Stimulated activated CD4-positive, alpha-beta T cell treated with anti-CD3 and anti-CD28 coated beads, Interleukin-2, amount 100 ng/mL, for 4 hours (primary cell): ENCODE data around the gene FRRS1L.

Experiments
- DNase-seq: peaks from one replicate; pipeline ENCODE4 v3.0.0-alpha.2; 2020; ENCODE audit warnings: low read depth

Gene FRRS1L

DNA sequence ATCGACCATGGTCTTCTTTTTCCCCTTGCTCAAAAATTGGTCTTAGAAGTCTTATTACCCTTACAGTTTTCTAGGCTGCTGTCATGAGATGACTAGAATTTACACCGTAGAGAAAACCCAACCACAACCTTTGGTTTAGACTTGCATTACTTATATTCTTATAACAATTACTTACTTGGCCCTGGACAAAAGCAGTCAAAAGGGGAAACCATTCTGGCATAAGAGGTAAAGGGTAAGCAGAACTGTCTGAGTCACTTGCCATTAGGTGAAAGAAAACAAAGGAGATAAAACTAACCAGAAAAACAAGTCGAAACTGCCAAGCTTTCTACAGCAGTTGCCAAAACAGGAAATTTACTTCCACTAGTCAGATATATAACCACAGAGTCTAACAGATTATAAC, 65.2 kb downstream of the FRRS1L start:
- DNase-seq, result no peak

DNA sequence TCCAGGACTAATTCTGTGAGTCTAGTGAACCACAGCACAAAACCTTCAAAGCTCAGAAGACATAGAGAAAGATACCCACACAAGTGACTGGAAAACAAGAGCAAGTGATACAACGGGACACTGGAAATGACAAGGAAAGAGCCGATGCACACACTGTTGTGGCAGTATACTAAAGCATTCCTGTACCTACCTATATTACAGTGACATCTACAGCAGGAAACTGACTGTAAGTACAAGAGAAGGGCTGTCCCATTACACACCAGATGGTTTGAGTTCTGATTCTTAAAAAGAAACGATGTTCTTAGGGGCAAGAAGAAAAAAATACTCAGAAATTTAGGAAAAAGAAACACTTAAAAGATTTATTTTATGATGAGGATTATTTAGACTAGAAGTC, 65.8 kb downstream of the FRRS1L start:
- no peak for DNase-seq

GRCh38 chr9:109100543-109101201, 66.4 kb downstream of the FRRS1L start:
- DNase-seq, result no peak

DNA sequence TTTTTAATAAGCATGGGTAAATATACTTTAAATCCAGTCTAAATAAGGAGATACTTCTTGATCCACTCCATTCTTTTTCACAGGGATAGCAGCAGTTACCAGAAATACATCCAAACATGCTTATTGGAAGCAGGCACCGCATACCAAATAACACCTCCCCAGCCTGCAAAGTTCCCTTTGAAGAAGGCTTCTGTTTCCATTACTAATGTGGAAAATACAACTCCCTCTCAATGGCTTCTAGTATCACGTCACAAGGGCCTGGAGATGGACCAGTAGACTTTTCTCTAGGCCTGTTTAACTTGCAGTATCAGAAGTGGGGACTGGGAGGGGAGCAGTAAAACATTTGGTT, 68.1 kb downstream of the FRRS1L start:
- no peak for DNase-seq

DNA sequence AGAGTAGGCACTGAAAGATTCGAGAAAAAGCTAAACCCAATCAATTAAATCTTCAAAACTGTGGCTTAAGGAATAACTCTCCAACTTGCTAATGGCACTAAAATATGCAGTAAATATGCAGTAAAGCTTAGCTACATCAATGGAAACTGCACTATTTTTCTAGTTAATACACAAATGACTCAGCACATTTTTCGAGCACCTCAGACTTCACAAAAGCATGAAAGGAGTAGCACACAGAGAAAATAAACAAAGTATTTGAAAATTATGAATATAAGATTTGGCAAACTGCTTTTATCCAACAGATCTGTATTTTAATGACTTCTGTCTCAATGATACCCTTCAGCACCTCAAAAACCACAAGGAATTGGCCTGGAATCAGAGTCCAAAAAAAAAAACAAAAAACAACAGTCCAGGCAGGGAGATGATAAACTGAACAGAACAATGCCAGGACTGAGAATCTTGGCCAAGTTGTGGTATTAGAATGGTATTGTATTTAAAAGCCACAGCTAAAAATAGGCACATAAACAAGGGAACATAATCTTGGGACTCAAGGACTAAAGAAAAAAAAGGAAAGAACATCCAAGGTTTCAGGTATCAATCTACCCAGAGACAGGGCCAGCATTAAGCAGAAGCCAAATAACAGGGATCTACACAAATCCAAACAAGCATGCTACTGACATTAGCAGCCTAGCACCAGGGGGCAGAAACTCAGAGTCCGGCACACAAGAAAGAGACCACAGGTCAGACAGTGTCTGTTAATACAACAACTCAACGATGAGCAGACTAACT, 68.7 kb downstream of the FRRS1L start:
- DNase-seq, result no peak

DNA sequence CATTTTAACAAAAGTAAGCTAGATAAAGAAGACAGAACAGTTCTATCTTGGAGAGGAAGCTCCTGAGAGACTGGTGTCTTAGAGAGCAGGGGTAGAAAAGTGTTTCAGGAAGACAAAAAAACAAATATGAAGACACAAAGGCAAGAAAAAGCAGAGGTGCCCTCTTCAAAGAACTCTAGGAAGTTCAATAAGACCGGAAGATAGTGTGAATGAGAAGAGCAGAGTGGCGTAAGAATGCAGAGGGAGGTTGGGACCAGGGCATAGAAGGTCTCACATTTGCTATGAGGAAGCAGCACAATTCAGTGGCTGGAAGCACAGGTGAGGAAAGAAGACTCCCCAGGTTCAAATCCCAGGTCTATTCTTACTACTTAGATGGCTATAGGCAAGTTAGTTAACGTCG, 69.9 kb downstream of the FRRS1L start:
- no peak for DNase-seq

DNA sequence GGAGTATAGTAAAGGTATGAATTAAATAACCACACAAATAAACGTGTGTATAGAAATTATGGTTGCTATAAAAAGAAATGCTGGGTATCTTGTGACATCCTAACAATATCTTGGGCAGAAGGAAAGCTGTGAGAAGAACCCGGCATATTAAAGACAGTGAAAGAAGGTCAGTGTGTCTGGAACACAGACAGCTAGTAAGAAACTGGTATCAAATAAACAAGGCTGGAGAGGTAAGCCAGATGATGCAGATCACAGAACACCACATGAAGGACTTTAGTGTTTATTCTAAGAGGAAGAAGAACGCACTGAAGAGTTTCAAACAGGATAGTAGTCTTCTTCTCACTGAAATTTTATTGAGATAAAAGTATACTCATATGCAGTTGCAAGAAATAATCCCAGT, 71.7 kb downstream of the FRRS1L start:
- no peak for DNase-seq

GRCh38 chr9:109094268-109094667, 72.8 kb downstream of the FRRS1L start:
- DNase-seq, result no peak

- DNase-seq, result no peak
Measured at GRCh38 chr9:109092587-109092986, 74.5 kb downstream of the FRRS1L start.

DNA sequence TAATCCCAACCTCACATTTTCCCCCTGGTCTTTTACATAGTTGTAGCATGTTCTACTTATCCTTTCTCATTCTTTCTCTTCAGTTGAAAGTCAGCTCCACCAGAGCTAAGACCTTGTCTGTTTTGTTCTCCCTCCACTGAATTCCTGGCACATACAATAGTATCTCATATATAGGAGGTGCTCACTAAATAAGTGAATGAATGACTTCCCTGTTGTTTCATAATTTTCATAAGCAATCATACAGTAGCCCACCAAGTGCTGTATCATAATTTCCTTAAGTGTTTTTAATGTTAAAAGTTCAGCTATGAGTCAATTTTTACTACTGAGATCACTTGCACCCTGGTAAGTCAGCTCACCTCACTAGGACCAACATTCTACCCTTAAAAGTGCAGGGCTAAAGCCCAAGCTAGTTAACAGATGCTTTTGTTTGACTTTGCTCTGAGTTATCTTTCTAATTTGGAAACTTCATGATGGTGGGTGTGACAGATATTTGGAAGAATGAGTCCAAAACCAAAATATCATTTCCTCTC, 74.9 kb downstream of the FRRS1L start:
- DNase-seq, result no peak

GRCh38 chr9:109088221-109088620, 78.8 kb downstream of the FRRS1L start:
- no peak for DNase-seq

DNA sequence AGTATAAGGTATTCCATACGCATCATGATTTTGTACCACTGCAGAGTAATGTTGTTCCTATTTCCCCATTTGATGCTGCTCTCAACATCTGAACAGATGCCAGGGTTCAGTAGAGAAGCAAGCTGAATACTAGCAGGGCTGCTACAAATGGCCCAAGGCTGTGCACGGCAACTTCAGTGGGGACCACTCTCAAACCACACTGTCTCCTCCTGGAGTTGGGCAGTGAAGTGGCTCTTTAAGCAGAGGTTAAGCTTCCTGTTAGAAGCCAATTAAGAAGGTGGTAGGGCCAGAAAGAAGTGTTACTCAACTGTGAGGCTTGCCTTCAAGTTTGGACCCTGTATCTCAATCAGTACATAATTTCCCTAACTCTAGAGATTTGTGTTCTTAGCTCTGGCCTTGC, 79.3 kb downstream of the FRRS1L start:
- no peak for DNase-seq

- no peak for DNase-seq
Measured at GRCh38 chr9:109086221-109086620, 80.8 kb downstream of the FRRS1L start.

GRCh38 chr9:109085510-109085909, 81.5 kb downstream of the FRRS1L start:
- no peak for DNase-seq

GRCh38 chr9:109083813-109084405, 83.1 kb downstream of the FRRS1L start:
- DNase-seq, result no peak

DNA sequence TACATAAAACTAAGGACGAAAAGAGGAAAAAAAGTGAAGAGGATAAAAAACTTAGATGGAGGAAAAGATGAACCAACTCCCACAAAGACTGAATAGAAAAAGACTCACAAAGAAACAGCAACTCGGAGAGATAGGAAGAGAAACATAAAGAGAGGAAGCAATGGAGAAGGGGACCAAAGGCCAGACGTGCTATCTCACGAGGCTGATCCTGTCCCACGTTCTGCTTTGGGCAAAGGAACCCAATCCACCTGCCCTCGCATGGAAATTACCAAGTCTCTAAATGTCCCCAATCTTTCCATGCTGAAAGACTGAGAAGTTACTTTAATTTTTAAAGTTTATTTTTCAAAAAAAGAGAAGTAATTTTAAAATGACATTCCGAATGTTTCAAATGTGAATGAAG, 83.9 kb downstream of the FRRS1L start:
- DNase-seq, result no peak

DNA sequence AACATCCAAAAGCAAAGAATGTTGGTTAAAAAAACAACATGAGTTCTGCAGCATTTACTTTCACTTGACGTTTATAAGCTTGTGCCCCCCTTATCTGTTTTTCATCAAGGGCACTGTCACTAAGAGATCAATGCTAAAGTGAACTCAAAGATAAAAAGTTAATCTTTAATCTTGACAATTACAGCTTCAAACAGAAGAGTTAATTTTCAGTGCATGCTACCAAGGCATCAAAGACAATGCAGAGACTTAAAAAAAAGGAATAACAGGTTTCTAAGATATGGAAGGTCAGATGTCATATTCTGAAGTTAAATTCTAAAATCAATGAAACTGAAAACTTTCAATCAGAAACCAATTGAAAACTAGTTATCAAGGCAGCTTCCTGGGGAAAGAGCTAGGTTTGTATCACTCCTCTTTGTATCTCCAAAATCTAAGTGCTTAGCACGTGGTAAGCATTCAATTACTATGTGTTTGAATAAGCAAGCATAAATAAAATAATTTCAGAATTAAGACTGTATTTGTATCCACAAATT, 84.9 kb downstream of the FRRS1L start:
- no peak for DNase-seq
